Activated CD4-positive, alpha-beta T cell treated with anti-CD3 and anti-CD28 coated beads for 24 hours (primary cell): ENCODE measurements around the gene TPBG.
"Not testable (repeated sequence)": the region's sequence is repeated elsewhere in the genome, so short reads cannot be mapped to it uniquely, and the experiment has no call there.

Experiments
- DNase-seq, 2 donors: peaks; one replicate each; pipeline ENCODE4 v3.0.0-alpha.2; 2020; ENCODE audit warnings: low read depth in 2 of 2

TPBG gene

DNA sequence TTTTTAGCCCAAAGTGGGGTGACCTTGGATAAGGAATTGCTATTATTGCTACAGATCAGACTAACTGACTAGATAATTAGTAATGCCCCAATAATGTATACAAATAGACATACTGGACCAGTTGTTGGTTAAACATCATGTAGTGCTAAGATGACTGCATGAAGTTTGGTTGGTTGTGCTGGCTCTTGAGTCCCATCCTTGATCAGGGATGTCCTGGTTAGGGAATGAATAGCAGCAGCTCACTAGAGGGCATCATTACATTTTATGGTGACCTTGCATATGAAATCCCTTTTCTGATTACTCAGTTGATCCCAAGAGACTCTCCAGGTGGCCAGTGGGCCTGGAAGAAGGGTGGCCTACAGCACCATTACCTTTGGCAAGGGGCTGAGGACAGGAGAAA lies 10.9 kb downstream of the TPBG start:
- DNase-seq: no peak

GRCh38 chr6:82376636-82377035 lies 13.0 kb downstream of the TPBG start:
- DNase-seq: no peak

GRCh38 chr6:82380566-82381185 lies 17.1 kb downstream of the TPBG start:
- no peak for DNase-seq

GRCh38 chr6:82381278-82381677 lies 17.7 kb downstream of the TPBG start:
- no peak for DNase-seq

- no peak for DNase-seq
These were observed 21.5 kb downstream of the TPBG start for GRCh38 chr6:82385102-82385501.

- no peak for DNase-seq
These were observed 21.9 kb downstream of the TPBG start for GRCh38 chr6:82385546-82385945.

- DNase-seq: no peak
These were observed 22.3 kb downstream of the TPBG start for GRCh38 chr6:82385961-82386360.

- DNase-seq: not testable (repeated sequence)
These were observed 31.2 kb downstream of the TPBG start for GRCh38 chr6:82394770-82395169.

GRCh38 chr6:82396964-82397751 lies 33.5 kb downstream of the TPBG start:
- no peak for DNase-seq

GRCh38 chr6:82397962-82398692 lies 34.5 kb downstream of the TPBG start:
- DNase-seq: no peak

DNA sequence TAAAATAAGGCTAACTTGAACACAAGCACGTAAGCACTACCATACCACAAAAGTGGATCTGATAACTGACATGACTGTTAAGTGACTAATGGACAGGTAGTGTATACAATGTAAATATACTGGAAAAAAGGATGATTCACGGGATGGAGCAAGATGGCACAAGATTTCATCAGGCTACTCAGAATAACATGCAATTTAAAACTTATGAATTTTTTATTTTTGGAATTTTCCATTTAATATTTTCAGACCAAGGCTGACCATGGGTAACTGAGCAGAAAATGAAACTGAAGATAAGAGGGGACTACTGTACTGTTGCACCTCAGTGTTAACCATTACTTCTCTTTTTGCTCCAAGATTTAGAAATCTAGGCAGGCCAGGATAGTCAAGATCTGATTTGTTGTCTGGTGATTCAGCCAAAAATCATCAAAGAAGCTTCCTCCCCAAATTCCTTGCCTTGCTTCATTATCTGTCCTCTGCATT lies 45.4 kb downstream of the TPBG start:
- no peak for DNase-seq

GRCh38 chr6:82410151-82410648 lies 46.6 kb downstream of the TPBG start:
- DNase-seq: no peak

DNA sequence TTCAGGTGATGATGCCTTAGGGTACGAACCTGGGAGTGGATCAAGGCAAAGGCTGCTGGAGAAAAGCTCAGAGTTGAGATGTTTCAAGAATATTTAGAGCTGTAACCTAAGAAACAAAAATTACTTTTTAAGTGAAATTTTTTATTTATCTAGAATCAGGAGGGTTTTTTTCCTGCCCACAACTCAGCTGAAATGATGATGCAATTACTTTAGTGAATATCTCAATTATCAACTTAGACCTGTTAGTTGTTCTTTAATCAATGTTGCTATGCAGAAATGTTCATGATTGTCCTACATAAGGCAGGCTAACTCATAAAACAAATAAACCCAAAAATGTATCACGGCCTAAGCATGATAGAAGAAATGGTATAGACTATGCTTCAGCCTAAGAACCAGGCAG lies 50.3 kb downstream of the TPBG start:
- no peak for DNase-seq

- no peak for DNase-seq
These were observed 52.2 kb downstream of the TPBG start for GRCh38 chr6:82415820-82416219.

- DNase-seq: no peak
These were observed 52.7 kb downstream of the TPBG start for GRCh38 chr6:82416346-82416745.
